ENCODE measurements around the gene TIMMDC1. TPM values are rescaled to one million over a fixed set of nuclear protein-coding genes. Genes with fewer than 3 reads are reported as not detected.
"Not testable (repeated sequence)": the region's sequence is repeated elsewhere in the genome, so short reads cannot be mapped to it uniquely, and the experiment has no call there.

The TIMMDC1 gene
- total RNA-seq, 1 donor from 2014 or later: 93.6 TPM

- Mint-ChIP-seq H3K4me1 (ENCODE audit: low read depth) (peaks cover 44% of the 10 kb centered on the region), H3K27ac (no peak overlapping the region), H3K36me3 (ENCODE audit: low read depth) (peaks cover 14% of the 10 kb centered on the region), H3K27me3 (ENCODE audit: low read depth) (no peaks in the 10 kb centered on the region), H3K9me3 (no peaks in the 10 kb centered on the region), H3K4me3 (ENCODE audit: low read depth) (no peak overlapping the region)
- DNase-seq (ENCODE audit: low spot score): no peak
- intact Hi-C loops (cut with micrococcal nuclease): no loop called here
Measured at GRCh38 chr3:119560160-119560559, 61.8 kb downstream of the TIMMDC1 start.

GRCh38 chr3:119562307-119562961, 64.1 kb downstream of the TIMMDC1 start:
- H3K36me3 Mint-ChIP-seq (ENCODE audit: low read depth): peaks cover 4% of the 10 kb centered on the region
- intact Hi-C loops (cut with micrococcal nuclease): loop anchor here (2.0 kb wide), 1 partner anchor 16 kb away; the partner anchor contains the start of gene ADPRH
- H3K27ac Mint-ChIP-seq: peak overlapping the region; percentile 88

GRCh38 chr3:119563334-119563733, 65.0 kb downstream of the TIMMDC1 start:
- H3K9me3 Mint-ChIP-seq; H3K36me3 Mint-ChIP-seq (ENCODE audit: low read depth); DNase-seq (ENCODE audit: low spot score); H3K4me3 Mint-ChIP-seq (ENCODE audit: low read depth); H3K27me3 Mint-ChIP-seq (ENCODE audit: low read depth); H3K27ac Mint-ChIP-seq: not testable (repeated sequence)
- intact Hi-C loops (cut with micrococcal nuclease): loop anchor here (2.0 kb wide), 1 partner anchor 15 kb away; the partner anchor contains the start of gene ADPRH
- peaks cover 26% of the 10 kb centered on the region for H3K4me1 Mint-ChIP-seq (ENCODE audit: low read depth)

More at GRCh38 chr3:119562307-119562961, 64.1 kb downstream of the TIMMDC1 start:
- peak; percentile 12 for DNase-seq (ENCODE audit: low spot score)
- Mint-ChIP-seq H3K9me3 (no peaks in the 10 kb centered on the region), H3K27me3 (ENCODE audit: low read depth) (peaks cover 1% of the 10 kb centered on the region), H3K4me3 (ENCODE audit: low read depth) (no peak overlapping the region), H3K4me1 (ENCODE audit: low read depth) (peaks cover 34% of the 10 kb centered on the region)

GRCh38 chr3:119569156-119569555, 70.8 kb downstream of the TIMMDC1 start:
- no peaks in the 10 kb centered on the region for H3K9me3 Mint-ChIP-seq

GRCh38 chr3:119570229-119570628, 71.9 kb downstream of the TIMMDC1 start:
- no peaks in the 10 kb centered on the region for H3K36me3 Mint-ChIP-seq (ENCODE audit: low read depth)
- intact Hi-C loops (cut with micrococcal nuclease): no loop called here
- DNase-seq (ENCODE audit: low spot score): no peak
- no peak overlapping the region for H3K4me3 Mint-ChIP-seq (ENCODE audit: low read depth)
- H3K4me1 Mint-ChIP-seq (ENCODE audit: low read depth): peaks cover 16% of the 10 kb centered on the region
- H3K27ac Mint-ChIP-seq: no peak overlapping the region
- peaks cover 9% of the 10 kb centered on the region for H3K27me3 Mint-ChIP-seq (ENCODE audit: low read depth)
- H3K9me3 Mint-ChIP-seq: no peaks in the 10 kb centered on the region

More at GRCh38 chr3:119569156-119569555, 70.8 kb downstream of the TIMMDC1 start:
- Mint-ChIP-seq H3K27ac (no peak overlapping the region), H3K4me1 (ENCODE audit: low read depth) (peaks cover 13% of the 10 kb centered on the region), H3K4me3 (ENCODE audit: low read depth) (no peak overlapping the region), H3K27me3 (ENCODE audit: low read depth) (peaks cover 9% of the 10 kb centered on the region), H3K36me3 (ENCODE audit: low read depth) (no peaks in the 10 kb centered on the region)
- intact Hi-C loops (cut with micrococcal nuclease): no loop called here
- no peak for DNase-seq (ENCODE audit: low spot score)

- intact Hi-C loops (cut with micrococcal nuclease): no loop called here
- Mint-ChIP-seq H3K27ac (no peak overlapping the region), H3K4me1 (ENCODE audit: low read depth) (peaks cover 14% of the 10 kb centered on the region), H3K36me3 (ENCODE audit: low read depth) (no peaks in the 10 kb centered on the region), H3K27me3 (ENCODE audit: low read depth) (peaks cover 9% of the 10 kb centered on the region), H3K9me3 (no peaks in the 10 kb centered on the region), H3K4me3 (ENCODE audit: low read depth) (no peak overlapping the region)
- no peak for DNase-seq (ENCODE audit: low spot score)
Measured at GRCh38 chr3:119571230-119571629, 72.9 kb downstream of the TIMMDC1 start.

- no peak overlapping the region for H3K4me3 Mint-ChIP-seq (ENCODE audit: low read depth)
- peaks cover 9% of the 10 kb centered on the region for H3K27me3 Mint-ChIP-seq (ENCODE audit: low read depth)
- DNase-seq (ENCODE audit: low spot score): no peak
- H3K4me1 Mint-ChIP-seq (ENCODE audit: low read depth): peaks cover 12% of the 10 kb centered on the region
- H3K27ac Mint-ChIP-seq: no peak overlapping the region
- no peaks in the 10 kb centered on the region for H3K36me3 Mint-ChIP-seq (ENCODE audit: low read depth)
- no peaks in the 10 kb centered on the region for H3K9me3 Mint-ChIP-seq
- intact Hi-C loops (cut with micrococcal nuclease): no loop called here
Measured at GRCh38 chr3:119571688-119572087, 73.3 kb downstream of the TIMMDC1 start.

Other genes with a start within 250 kb of the TIMMDC1 start
- gene ARHGAP31, start 204.2 kb upstream of the TIMMDC1 start, total RNA-seq: 13.2 and 14.0 TPM in 2 replicates
- gene TMEM39A, start 34.9 kb upstream of the TIMMDC1 start, total RNA-seq: 50.4 and 58.4 TPM in 2 replicates
- 24.2 and 27.5 TPM in 2 replicates for gene POGLUT1, start 29.6 kb upstream of the TIMMDC1 start, total RNA-seq
- 6.8 TPM in 2 replicates for gene CD80, start 61.1 kb downstream of the TIMMDC1 start, total RNA-seq
- gene ADPRH, start 80.9 kb downstream of the TIMMDC1 start, total RNA-seq: 5.5 and 6.3 TPM in 2 replicates
- not detected in 2 replicates for gene PLA1A, start 99.3 kb downstream of the TIMMDC1 start, total RNA-seq
- gene POPDC2, start 162.0 kb downstream of the TIMMDC1 start, total RNA-seq: 0.74 and 0.94 TPM in 2 replicates
- gene COX17, start 178.9 kb downstream of the TIMMDC1 start, total RNA-seq: 61.2 and 64.9 TPM in 2 replicates
- gene CFAP91, start 204.5 kb downstream of the TIMMDC1 start, total RNA-seq: not detected in 2 replicates